ENCODE data around the gene WDR86. TPM values are rescaled to one million over a fixed set of nuclear protein-coding genes. Genes with fewer than 3 reads are reported as not detected.

The WDR86 gene
- total and polyA plus RNA-seq, 2 of the 4 experiments (the other 2 are of a cell fraction): not detected

- H3K79me1 ChIP-seq (ENCODE audit: low read depth in 1 of 2, low read length in 2 of 2): no peaks in the 10 kb centered on the region
- intact Hi-C loops (cut with micrococcal nuclease) (no loop called here), dilution Hi-C loops (cut with HindIII; ENCODE audit: low sequenced_read_pairs, unreplicated experiment) (no loop called here), in situ Hi-C loops (cut with MboI; ENCODE audit: low sequenced_read_pairs) (loop anchor here (25.0 kb wide), 1 partner anchor 310 kb away; no protein-coding TSS in a partner anchor)
- ATAC-seq (ENCODE audit: low read depth) (no peak), DNase-seq (no peak)
- H3K23ac ChIP-seq (ENCODE audit: low read depth, low read length): no peak overlapping the region
- no peak overlapping the region for H2AFZ ChIP-seq (replicated peaks; ENCODE audit: low read length, poor library complexity)
- H3K18ac ChIP-seq (ENCODE audit: low read depth, low read length): no peak overlapping the region
- H3K27ac ChIP-seq (ENCODE audit: insufficient read depth, low read length): no peak overlapping the region
- no peak overlapping the region for H3K14ac ChIP-seq (replicated peaks; ENCODE audit: low read depth, low read length)
- H2BK120ac ChIP-seq (ENCODE audit: low read depth, low read length): no peak overlapping the region
- H3K27me3 ChIP-seq (ENCODE audit: control insufficient read depth, insufficient read depth, low read length): no peaks in the 10 kb centered on the region; the same call in 1 of the 2 replicates
- H3K4me3 ChIP-seq (ENCODE audit: insufficient read depth, low read depth, low read length): no peak overlapping the region
- H3K4me2 ChIP-seq (ENCODE audit: low read depth, low read length): no peak overlapping the region
- 0 out of 2 replicates have a peak overlapping the region, but pooled peaks have one; percentile 33 for H3K4ac ChIP-seq (ENCODE audit: low read depth, low read length)
- H4K91ac ChIP-seq (ENCODE audit: insufficient read depth, low read depth, low read length): 0 out of 2 replicates have a peak overlapping the region, but pooled peaks have one; percentile 12
- no peaks in the 10 kb centered on the region for H3K9me1 ChIP-seq (ENCODE audit: insufficient read depth, low read length)
- H4K8ac ChIP-seq (ENCODE audit: low read depth in 2 of 2, low read length in 2 of 2): no peak overlapping the region
- no peaks in the 10 kb centered on the region for H3K9me3 ChIP-seq (ENCODE audit: control insufficient read depth, insufficient read depth, low read length)
- POLR2A ChIA-PET (ENCODE audit: unreplicated experiment): no interaction called here
- no peak overlapping the region for H2BK5ac ChIP-seq (ENCODE audit: low read depth, low read length, poor library complexity, severe bottlenecking)
- H2BK15ac ChIP-seq (ENCODE audit: low read depth, low read length): no peak overlapping the region
- no peak overlapping the region; the same call in 1 of the 2 replicates for H2AK5ac ChIP-seq (ENCODE audit: low read depth, low read length)
- no peaks in the 10 kb centered on the region for H4K20me1 ChIP-seq (ENCODE audit: insufficient read depth, low read length)
- CTCF ChIA-PET: no interaction called here
- 100% methylated on average over 2 of the region's 23 CpGs; no CpG with 5 or more reads in 1 of the 2 experiments for WGBS, 2 experiments (ENCODE audit: extremely low coverage in 2 of 2, insufficient read length in 1 of 2)
- no peak overlapping the region for H2AK9ac ChIP-seq (replicated peaks; ENCODE audit: low read depth, low read length, poor library complexity)
- no peak overlapping the region for H3K56ac ChIP-seq (ENCODE audit: extremely low read depth, insufficient read depth, low read length)
- H2BK20ac ChIP-seq (ENCODE audit: low read depth, low read length): no peak overlapping the region
- no peak overlapping the region for H3K9ac ChIP-seq (ENCODE audit: low read depth, low read length)
- no peaks in the 10 kb centered on the region for H3K36me3 ChIP-seq (ENCODE audit: control insufficient read depth, insufficient read depth, low read length)
- no peak overlapping the region for H4K5ac ChIP-seq (ENCODE audit: low read depth, low read length)
- H3K4me1 ChIP-seq (ENCODE audit: control insufficient read depth, insufficient read depth, low read length): no peaks in the 10 kb centered on the region; the same call in 1 of the 2 replicates
- no TSS peak for BruUV-seq (replicated peaks)
- TF ChIP-seq SMC3 (IDR thresholded peaks at IDR 0.05; ENCODE audit: low read depth, low read length) (no peak), CEBPB (IDR thresholded peaks at IDR 0.05; ENCODE audit: low read depth, low read length) (no peak), CHD1 (IDR thresholded peaks at IDR 0.05; ENCODE audit: low read depth, low read length) (no peak), USF2 (IDR thresholded peaks at IDR 0.05; ENCODE audit: low read depth, low read length) (no peak), MAFK (IDR thresholded peaks at IDR 0.05; ENCODE audit: low read depth, low read length) (no peak), MXI1 (IDR thresholded peaks at IDR 0.05; ENCODE audit: borderline replicate concordance, low read depth, low read length) (no peak), RCOR1 (IDR thresholded peaks at IDR 0.05; ENCODE audit: insufficient replicate concordance, low read length) (no peak), FOS (IDR thresholded peaks at IDR 0.05; ENCODE audit: low read depth, low read length) (no peak), ELK1 (IDR thresholded peaks at IDR 0.05; ENCODE audit: borderline replicate concordance, low read depth, low read length) (no peak), RAD21 (IDR thresholded peaks at IDR 0.05; ENCODE audit: low read length) (no peak), CTCF (conservative IDR thresholded peaks at IDR 0.05; ENCODE audit: low read depth, low read length) (no peak), NFE2L2 (IDR thresholded peaks at IDR 0.05; ENCODE audit: low read depth, low read length) (no peak), RFX5 (IDR thresholded peaks at IDR 0.05; ENCODE audit: low read depth, low read length) (no peak)
These were observed 42.1 kb upstream of the WDR86 start for GRCh38 chr7:151451626-151452571.
